DMS114 treated with DMSO at 0.1 percent for 48 hours (cell line): ENCODE measurements around the gene PDZRN3.

Source experiments
- DNase-seq: peaks from one replicate; lab custom pipeline; 2025; ENCODE audit not compliant: unreplicated experiment; lab: John Stamatoyannopoulos, UW

PDZRN3 gene

DNA sequence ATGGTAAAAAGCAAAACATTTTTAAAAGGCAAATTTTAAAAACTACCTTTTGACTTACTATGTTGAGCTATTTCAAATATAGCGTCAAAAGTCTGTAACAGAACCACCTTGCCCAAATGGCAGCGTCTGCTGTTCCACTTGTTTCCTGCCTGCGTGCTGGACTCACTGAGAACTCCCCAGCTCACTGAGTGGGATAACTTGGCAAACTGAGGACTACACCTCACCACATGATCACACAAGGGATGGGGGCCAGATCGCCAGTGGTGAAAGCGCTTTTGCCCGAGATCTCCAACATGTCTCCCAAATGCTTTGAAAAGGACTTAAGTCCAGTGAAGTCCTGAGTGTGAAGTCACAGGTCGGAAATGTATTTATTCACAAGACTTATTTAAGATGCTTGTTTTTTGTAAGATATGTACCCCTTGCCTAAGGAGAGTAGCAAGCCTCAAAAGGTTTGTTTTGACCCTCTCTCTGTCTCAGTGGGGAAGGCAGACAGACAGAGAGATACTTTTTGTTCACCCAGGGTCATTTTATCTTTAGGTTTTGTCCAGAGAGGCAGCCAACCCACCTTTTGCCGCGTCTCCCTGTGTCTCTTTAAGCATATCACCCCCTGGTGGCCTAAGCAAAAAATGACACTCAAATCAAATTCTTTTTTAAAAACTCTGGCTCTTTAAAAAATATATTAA lies 192.6 kb downstream of the PDZRN3 start:
- no peak for DNase-seq

DNA sequence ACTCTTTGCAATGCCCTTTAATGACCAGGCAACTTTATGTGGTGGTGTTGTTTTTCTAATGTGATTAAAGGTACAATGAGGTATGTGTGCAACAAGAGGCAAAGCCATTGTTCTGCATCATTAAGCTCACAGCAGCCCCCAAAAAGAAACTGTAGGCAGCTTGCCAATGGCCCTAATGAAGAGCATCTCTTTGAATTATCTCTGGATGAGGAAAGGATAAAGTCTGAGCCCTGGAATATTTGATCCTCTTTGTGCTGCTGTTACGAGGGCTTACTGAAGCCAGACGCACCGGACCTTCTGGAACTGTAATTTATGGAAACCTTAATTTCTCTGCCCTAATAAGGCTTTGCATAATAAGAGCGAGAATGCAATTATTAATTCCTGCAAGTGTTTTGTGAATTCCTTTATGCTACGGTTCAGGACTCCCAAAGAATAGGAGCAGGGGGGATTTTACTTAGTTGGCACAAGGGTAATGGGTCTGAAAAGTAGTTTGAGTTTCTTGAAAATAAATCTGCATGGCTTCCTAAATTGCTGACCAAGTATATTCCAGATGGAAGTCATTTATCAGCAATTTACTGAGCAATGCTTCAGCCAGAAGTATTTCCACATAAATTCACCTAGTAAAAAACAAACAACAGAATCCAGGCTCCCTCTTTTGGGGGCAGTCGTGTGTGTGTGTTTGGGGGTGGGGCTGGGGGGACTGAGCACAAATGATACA lies 193.4 kb downstream of the PDZRN3 start:
- DNase-seq = no peak

DNA sequence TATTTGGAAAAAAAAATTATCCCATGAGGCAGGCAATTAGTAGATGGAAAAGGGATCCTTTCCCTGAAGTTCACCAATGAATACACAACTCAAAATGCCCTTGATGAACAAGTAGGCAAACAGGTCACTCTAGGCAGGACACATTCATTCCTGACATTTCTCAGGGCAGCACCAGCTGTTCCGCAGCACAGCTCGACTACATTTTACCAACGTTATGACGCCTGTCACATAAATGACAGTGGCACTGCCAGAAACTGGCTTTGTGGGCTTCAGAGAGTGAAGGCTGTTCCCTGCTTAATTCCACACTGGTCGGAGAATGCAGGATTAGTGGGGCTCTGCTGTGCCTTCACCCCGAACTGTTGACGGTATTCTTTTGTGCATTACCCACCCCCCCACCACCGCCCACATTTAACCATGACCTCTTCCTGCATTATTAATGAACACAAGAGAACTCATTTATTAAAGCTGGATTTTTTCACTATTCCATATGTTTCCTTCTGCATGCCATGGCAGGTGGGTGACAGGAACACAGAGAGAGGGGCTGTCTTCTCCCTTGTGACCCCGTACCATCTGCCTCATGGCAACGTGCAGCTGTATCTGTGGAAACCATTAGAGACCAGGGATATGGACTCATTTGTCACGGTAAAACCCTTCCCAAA lies 197.6 kb downstream of the PDZRN3 start:
- DNase-seq = no peak

DNA sequence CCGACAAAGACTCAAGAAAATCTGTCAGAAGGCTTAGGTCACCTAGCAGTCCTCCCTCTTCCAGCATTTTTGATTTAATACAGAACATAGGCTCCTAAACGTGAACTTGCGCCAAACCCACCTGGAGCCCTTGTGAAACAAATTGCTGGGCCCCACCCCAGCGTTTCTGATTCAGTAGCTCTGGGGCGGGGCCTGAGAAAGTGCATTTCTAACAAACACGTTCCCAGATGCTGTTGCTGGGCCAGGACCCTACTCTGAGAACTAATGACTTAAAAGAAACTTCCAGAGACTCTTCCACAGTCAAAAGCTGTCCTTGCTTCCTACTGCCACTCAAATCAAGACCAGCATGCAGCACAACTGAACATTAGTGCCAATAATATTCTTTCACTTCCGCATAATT lies 198.1 kb downstream of the PDZRN3 start:
- no peak for DNase-seq

DNA sequence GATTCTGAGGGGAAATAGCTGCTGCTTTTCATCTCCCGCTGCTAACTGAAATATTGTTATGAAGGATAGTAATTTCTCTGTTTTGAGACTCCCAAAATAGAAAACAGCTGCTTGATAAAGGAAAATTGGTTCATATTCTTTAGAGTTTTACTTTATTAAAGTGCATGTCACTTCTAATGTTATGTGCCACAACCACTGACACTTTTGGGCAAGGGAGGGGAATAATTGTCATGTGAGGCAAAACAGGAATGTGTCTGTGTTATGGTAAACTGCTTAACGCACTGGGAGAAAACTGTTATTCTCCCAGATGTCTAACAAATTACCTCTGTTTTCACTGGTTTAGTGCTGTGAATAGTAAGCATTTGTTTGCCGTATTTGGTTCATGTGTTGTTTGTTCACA lies 201.6 kb downstream of the PDZRN3 start:
- DNase-seq = no peak

DNA sequence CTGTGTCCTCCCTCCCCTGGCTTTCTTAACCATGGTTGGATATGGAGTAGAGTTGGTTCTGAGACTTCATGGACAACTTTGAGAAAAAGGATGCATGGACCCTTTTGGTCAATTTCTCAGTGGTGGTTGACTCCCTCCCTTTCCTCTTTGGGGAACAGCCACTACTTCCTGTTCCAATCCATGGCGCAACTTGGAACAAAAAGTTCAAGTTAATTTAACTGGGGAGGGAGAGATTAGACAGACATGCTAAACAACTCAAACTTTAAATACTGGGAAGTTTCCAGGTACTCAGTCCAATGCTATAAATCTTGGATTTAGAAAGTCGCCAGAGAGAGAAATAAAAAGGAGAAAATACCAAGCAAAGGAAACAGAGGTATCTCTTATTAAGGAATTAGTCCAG lies 202.2 kb downstream of the PDZRN3 start:
- no peak for DNase-seq

DNA sequence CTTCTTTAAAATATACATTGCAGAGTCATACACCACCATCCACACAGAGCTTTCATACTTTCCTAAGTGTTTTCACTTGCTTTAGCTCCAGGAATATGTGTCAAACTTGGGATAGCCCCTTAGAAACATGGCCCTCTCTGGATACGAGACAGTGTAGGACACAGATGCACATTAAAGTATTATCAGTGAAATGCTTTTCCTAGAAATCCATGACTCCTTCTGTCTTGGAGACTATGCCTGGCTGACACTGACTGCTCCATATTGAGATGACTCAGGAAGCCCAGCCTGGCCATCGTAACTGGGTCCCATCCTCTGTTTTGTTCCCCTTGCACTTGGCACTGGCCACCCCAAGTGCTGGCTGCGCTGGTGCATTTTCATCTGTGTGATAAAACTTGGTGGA lies 204.8 kb downstream of the PDZRN3 start:
- no peak for DNase-seq

DNA sequence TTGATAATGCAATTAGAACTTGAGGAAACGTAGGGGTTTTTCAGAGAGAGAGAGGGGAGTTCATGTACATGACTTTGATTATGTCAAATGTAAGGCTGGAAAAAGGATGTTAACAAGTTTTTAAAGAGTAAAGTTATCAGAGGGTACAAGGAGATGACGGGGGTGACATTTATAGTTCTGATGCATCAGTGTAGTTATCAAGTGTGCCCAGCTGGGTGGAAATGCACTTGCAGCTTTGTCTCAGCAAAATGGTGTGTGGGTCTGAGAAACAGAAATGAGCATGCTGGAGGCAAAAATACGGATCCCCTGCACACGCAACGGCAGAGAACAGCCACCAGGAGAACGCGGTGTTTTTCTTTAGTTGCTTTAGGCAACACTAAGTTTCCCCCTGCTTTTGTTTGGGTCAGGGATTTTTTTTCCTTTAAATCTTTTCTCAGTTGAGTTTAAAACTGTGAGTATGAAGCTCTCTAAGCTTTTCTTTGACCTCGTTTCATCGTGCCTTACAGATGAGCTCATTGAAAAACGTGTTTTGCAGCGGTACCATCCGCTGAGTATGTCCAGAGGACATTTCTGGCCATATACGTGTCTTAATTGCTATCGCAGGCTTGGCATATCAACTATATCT lies 205.4 kb downstream of the PDZRN3 start:
- DNase-seq = no peak

DNA sequence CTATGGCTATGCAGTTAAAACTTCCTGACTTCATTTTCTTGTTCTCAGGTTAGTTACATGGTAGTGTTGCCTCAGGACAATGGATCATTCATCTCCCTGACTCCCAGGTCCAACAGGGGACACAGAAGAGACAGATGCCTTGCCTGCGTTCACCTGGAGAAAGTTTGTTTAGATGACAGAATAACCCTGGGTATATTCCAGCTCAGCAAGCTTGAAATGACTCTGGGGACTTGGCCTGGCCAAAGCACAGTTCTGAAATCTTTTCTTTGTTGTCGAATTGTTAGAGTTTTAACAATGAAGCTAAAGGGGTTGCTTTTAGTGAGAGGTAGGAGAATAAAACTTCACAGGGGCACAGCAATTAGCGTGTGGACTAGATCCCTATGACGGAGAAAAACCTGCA lies 206.1 kb downstream of the PDZRN3 start:
- DNase-seq = no peak

DNA sequence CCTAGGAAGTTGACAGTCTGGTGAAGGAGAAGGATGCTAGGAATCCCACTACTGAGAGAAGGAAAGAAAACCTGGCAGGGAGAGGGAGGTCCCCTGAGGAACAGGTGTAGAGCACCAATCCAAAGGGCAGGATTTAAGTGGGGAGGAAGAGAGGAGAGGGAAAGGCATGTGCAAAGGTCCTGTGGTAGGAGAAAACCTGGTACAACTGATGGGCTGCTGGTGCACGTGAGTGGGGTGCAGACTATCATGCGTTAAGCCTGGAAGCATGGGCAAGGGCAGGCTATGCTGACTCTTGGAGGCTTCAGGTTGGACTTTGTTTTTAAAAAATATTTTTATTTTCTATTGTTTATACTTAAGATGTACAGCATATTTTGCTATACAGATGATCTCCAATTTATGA lies 209.6 kb downstream of the PDZRN3 start:
- DNase-seq = no peak

DNA sequence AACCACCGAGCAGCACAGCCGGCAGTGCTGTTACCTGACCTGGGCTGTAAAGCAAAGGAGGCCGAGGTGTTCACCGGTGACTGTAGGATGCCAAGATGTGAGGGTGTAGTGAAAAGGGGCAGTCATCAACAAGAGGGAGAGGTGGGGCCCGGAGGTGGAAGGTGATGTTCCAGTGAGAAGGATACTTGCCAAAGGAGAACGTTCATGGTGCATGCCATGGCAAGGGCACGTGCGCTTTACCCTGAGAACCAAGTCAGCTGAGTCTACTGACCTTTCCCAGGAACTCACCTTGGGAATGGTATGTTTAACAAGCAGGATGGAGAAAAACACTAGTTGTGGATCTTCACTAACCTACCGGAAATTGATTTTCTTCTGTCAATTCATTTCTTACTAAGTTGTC lies 211.1 kb downstream of the PDZRN3 start:
- DNase-seq = no peak

DNA sequence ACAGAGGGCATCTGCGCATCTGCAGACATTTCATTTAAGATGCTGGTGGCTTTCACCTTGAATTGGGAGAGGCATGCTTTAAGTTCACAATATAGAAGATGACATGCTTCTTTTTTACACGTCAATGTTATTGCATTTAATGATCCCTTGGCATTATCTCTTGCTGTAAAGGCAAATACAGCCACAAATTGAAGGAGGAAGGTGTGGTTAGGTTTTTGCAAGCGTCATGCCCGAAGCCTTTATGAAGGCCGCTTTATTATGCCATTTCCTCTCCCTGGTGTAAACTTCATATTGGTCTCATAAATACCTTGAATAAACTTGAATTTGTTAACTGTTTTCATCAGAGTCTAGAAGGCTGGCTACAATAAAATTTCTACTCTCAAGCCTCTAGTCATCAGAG lies 212.7 kb downstream of the PDZRN3 start:
- no peak for DNase-seq

DNA sequence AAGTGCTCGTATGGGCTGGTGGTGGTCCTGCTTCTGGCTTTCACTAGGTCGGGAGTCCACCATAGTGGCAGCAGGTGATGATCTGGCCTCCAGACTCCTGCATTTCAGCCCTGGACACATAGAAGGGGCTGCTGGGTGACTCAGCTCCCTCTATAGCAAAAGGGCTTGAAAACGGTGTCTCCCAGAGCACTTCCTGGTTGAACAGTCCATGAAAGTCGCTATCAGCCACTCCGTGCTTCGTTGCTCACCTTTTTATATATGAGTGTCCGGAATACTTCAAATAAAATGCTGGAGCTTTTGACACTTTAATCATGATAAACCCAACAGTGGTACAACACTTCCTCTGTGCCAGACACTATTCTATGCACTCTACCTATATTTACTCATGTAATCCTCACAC lies 213.2 kb downstream of the PDZRN3 start:
- no peak for DNase-seq

DNA sequence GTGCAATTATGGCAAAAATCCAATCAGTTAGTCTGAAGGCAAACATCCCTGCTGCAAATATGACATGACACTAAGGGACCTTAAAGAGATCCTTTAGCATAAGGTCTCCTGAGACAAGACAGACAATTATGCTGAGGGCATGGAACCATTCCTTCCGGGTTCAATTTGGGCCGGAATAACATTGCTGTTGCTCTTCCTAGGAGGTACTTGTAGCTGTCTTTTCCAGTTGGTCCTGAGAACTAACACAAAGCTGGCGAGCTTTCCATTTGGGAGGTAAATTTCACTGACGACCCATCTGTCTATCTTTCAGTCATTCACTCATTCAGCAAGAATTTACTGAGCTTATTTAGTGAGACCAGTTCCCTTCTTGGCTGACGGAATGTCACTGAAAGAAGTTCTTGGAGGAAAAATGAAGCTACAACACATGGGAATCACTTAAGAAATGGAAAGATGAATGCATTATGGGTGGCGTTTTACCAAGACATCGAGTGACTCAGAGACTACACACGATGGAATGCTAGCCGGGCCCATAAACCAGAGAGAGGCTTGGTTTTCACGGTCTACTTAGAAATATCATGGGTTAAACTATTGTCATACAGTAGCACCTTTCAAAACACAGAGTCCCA lies 215.5 kb downstream of the PDZRN3 start:
- no peak for DNase-seq

DNA sequence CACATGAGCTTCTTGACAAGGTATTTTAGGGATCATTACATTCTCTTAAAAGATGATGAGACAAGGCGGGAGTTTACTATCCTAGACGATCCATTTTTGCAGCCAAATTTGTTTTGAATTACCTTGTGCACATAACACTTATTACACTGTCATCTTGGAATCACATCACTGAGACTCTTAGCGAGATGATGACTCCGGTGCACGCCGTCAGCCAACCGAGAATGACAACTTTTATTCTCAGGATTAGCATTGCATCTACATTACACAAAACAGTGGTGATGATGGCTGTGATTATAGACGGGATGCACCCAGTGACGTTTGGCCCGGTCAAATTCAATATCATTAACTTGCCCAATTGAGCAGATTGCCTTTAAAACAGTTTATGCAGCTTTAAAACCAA lies 216.1 kb downstream of the PDZRN3 start:
- DNase-seq = no peak

DNA sequence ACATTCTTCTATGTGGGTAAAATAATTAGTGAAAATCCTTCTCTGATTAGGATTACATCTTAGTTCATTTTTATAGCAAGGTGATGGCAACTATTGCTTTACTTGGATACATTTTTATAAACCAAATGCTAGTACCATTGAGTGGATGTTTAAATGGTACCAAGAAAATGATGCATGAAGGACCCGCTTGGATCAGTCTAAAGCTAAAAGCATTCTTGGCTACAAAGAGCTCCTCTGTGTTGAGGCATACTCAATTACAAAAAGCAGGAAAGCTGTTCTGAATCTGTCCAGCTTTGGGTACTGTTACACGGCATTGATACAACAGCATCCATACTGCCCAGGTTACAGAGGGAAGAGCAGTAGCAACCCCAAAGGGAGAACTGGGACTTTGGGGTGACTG lies 217.2 kb downstream of the PDZRN3 start:
- no peak for DNase-seq

DNA sequence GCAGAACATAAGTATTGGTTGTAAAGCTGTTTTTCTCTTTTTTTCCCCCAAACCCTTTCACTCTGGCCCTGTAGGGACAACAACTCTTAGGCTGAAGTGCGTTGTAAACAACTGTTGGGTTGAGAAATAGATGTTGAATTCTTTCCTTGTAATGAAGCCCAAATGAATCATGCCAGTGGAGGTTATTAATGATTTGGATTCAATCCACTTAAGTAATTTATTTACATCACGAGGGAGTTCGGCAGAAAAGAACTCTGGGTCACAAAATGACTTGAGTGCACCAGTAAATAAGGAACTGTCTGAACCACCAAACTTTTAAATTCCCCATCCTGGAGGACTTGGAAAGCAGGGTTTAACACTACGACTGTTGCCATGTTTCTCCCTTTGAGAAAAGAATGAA lies 218.9 kb downstream of the PDZRN3 start:
- no peak for DNase-seq

DNA sequence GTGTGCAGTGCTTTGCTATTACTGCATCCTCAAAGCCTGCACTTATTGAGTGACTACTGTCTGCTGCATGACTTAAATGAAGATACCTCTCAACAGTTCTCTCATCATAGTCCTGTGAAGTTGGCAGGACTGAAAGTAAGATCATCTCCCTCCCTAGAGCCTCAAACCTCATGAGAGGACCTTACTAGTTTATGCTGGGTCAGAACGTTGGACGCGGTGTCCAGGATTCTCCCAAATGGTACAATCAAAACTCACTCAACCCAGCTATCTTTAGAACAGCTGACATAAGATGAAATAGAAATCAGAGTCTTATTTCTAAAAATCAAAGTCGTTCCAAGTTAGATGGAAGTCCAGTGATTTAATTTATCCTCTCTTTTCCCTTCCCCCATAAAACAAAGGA lies 219.7 kb downstream of the PDZRN3 start:
- DNase-seq = no peak

DNA sequence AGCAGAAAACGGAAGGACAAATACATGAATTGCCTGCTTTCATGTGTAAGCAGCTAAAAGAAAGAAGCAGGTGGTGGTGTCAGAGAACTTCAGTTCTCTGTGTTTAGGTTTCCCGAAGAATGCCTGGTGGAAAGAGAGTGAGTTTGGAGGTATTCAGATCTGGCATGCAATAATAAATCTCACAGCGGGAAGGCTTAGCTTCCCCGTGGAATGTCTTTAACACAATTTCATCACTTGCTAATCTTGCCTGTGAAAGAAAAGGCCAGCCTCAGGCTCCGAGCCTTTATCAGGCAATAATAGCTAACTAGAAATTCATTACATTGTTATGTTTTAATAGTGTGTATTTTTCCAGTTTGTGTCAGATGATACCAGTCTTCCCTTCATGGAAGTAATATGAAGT lies 220.3 kb downstream of the PDZRN3 start:
- DNase-seq = no peak

DNA sequence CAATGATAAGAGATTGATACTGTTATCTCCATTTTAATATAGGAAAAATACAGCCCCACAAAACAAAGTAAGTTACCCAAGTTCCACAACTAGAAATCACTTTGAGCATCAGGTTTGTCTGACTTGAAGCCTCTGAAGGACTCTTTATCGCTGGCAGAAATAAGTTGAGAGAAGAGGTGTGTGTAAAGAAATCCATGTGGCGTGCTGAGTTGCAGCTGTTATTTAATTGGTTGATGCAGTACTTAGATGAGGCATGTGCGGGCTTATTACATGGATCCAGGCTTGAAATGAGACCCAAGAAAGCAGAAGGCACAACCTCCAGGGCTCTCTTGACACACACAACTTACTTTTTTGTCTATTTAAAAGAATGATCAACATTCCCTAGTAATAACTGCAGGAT lies 221.3 kb downstream of the PDZRN3 start:
- no peak for DNase-seq

DNA sequence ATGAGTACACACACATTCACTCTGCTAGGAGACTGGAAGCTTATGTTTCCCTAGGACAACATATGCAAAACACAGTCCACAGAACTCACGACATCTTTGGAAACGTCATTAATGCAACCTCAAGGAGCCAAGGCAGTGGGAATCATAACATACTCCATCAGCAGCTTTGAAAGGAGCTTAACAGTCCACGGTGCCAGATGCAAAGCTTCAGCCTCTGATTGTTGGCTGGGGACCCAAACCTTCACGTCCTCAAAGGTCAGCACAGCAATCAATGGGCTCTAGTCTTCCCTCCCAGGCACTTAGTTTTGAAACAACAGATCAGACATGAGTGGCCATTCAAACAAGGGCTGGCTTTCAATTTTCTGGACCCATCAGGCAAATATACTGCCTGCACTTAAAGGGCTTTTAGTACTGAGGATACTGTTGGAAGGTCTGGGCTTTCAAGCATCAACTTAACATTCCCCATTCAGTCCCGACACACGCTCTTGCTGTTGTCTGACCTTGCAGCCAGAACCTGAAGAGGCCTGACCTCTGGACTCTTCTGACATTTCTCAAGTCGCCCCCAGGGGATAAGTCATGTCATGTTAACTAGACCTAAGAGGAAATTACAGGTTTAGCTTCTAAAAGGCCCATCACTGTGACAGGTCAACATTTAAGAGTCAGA lies 223.0 kb downstream of the PDZRN3 start:
- DNase-seq = no peak
